ENCODE data around the gene MINDY4. TPM values are rescaled to one million over a fixed set of nuclear protein-coding genes. Genes with fewer than 3 reads are reported as not detected.

MINDY4 gene
- total and polyA plus RNA-seq, 4 donors: 0.93 to 6.1 (median 1.9) TPM

- TF ChIP-seq, protein P1, sequence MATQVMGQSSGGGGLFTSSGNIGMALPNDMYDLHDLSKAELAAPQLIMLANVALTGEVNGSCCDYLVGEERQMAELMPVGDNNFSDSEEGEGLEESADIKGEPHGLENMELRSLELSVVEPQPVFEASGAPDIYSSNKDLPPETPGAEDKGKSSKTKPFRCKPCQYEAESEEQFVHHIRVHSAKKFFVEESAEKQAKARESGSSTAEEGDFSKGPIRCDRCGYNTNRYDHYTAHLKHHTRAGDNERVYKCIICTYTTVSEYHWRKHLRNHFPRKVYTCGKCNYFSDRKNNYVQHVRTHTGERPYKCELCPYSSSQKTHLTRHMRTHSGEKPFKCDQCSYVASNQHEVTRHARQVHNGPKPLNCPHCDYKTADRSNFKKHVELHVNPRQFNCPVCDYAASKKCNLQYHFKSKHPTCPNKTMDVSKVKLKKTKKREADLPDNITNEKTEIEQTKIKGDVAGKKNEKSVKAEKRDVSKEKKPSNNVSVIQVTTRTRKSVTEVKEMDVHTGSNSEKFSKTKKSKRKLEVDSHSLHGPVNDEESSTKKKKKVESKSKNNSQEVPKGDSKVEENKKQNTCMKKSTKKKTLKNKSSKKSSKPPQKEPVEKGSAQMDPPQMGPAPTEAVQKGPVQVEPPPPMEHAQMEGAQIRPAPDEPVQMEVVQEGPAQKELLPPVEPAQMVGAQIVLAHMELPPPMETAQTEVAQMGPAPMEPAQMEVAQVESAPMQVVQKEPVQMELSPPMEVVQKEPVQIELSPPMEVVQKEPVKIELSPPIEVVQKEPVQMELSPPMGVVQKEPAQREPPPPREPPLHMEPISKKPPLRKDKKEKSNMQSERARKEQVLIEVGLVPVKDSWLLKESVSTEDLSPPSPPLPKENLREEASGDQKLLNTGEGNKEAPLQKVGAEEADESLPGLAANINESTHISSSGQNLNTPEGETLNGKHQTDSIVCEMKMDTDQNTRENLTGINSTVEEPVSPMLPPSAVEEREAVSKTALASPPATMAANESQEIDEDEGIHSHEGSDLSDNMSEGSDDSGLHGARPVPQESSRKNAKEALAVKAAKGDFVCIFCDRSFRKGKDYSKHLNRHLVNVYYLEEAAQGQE (IDR thresholded peaks at IDR 0.05): no peak
- TF ChIP-seq HNF4A (conservative IDR thresholded peaks at IDR 0.05): peak in 1 of 2 donors; percentile 20
- TF ChIP-seq NR2F2 (IDR thresholded peaks at IDR 0.05): peak; percentile 57
Measured at GRCh38 chr7:30896783-30897637, 125.8 kb downstream of the MINDY4 start (continued).

GRCh38 chr7:30897770-30898169 is 126.6 kb downstream of the MINDY4 start:
- H3K4me3 ChIP-seq (ENCODE audit: low read depth in 1 of 3, low read length in 3 of 3): no peak overlapping the region
- no peaks in the 10 kb centered on the region for H3K9me3 ChIP-seq (ENCODE audit: control insufficient read depth in 4 of 4, low read length in 3 of 4)
- H3K4me1 ChIP-seq (ENCODE audit: control insufficient read depth in 4 of 4, insufficient read depth in 4 of 4, low read length in 3 of 4): peaks cover 5 to 21% (median 14%) of the 10 kb centered on the region in 4 donors
- DNase-seq (ENCODE audit: low spot score): no peak
- no peak overlapping the region for H3K9ac ChIP-seq (ENCODE audit: low read depth in 1 of 2, low read length in 2 of 2)
- no peaks in the 10 kb centered on the region for H3K36me3 ChIP-seq (ENCODE audit: control insufficient read depth in 4 of 4, insufficient read depth in 3 of 4, low read depth in 1 of 4, low read length in 3 of 4)
- TF ChIP-seq, protein P2, sequence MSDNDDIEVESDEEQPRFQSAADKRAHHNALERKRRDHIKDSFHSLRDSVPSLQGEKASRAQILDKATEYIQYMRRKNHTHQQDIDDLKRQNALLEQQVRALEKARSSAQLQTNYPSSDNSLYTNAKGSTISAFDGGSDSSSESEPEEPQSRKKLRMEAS (IDR thresholded peaks at IDR 0.05): no peak
- TF ChIP-seq TAF1 (conservative IDR thresholded peaks at IDR 0.05) (no peak), EGR1 (IDR thresholded peaks at IDR 0.05; ENCODE audit: low read depth in 2 of 2) (no peak), RXRA (IDR thresholded peaks at IDR 0.05) (no peak), GABPA (IDR thresholded peaks at IDR 0.05 in 1 of 2, conservative IDR thresholded peaks at IDR 0.05 in 1 of 2) (no peak), NR2F2 (IDR thresholded peaks at IDR 0.05) (no peak), FOXA1 (IDR thresholded peaks at IDR 0.05) (no peak), HNF4G (IDR thresholded peaks at IDR 0.05) (no peak), FOXA2 (IDR thresholded peaks at IDR 0.05) (no peak), ZBTB33 (IDR thresholded peaks at IDR 0.05) (no peak), YY1 (IDR thresholded peaks at IDR 0.05) (no peak), RAD21 (IDR thresholded peaks at IDR 0.05) (no peak), SP1 (IDR thresholded peaks at IDR 0.05) (no peak), ATF3 (IDR thresholded peaks at IDR 0.05) (no peak), JUND (IDR thresholded peaks at IDR 0.05) (no peak), HNF4A (conservative IDR thresholded peaks at IDR 0.05) (no peak)
- TF ChIP-seq, protein P1 (IDR thresholded peaks at IDR 0.05): no peak
- peak overlapping the region in 1 of 2 donors; percentile 31 for H3K27ac ChIP-seq (ENCODE audit: low read depth in 1 of 2, low read length in 2 of 2)
- no peaks in the 10 kb centered on the region for H3K27me3 ChIP-seq (ENCODE audit: control insufficient read depth in 4 of 4, insufficient read depth in 4 of 4, low read length in 3 of 4)
- 84% methylated on average over 2 of the region's 2 CpGs for WGBS
